NT2/D1 (cell line): ENCODE data around the gene CACNB3.

Experiments used
- DNase-seq: peaks from one replicate; pipeline ENCODE4 v3.0.0-alpha.2; 2011; ENCODE audit warnings: low read depth, low spot score
- H3K27me3 ChIP-seq: 2 replicates; pipeline ENCODE4 v1.6.0; 2011; ENCODE audit warnings: mild to moderate bottlenecking; ENCODE audit not compliant: insufficient read length, insufficient read depth
- H3K36me3 ChIP-seq: 2 replicates; pipeline ENCODE4 v1.6.1; 2011; ENCODE audit warnings: mild to moderate bottlenecking, low read length, mixed read lengths; ENCODE audit not compliant: insufficient read depth, insufficient read length
- H3K4me1 ChIP-seq: 2 replicates; pipeline ENCODE4 v1.5.1; 2011; ENCODE audit not compliant: insufficient read depth, insufficient read length
- H3K4me3 ChIP-seq: 2 replicates; pipeline ENCODE4 v1.5.1; 2011; ENCODE audit warnings: low read depth; ENCODE audit not compliant: insufficient read length
- H3K9ac ChIP-seq: 2 replicates; pipeline ENCODE4 v1.6.0; 2011; ENCODE audit warnings: low read depth; ENCODE audit not compliant: insufficient read length
- H3K9me3 ChIP-seq: 2 replicates; pipeline ENCODE4 v1.5.1; 2011; ENCODE audit warnings: mild to moderate bottlenecking, low read length; ENCODE audit not compliant: insufficient read depth
- SUZ12 ChIP-seq: IDR thresholded peaks from 2 replicates; pipeline ENCODE4 v1.6.1; 2011; ENCODE audit not compliant: insufficient read length, insufficient read depth; ENCODE audit errors: extremely low read depth
- YY1 ChIP-seq: IDR thresholded peaks from 2 replicates; pipeline ENCODE4 v1.6.1; 2011; ENCODE audit not compliant: insufficient read length, insufficient read depth
- ZNF274 ChIP-seq: IDR thresholded peaks from 2 replicates; pipeline ENCODE4 v1.6.1; 2011; ENCODE audit warnings: mild to moderate bottlenecking, low read depth, low read length

Gene CACNB3

DNA sequence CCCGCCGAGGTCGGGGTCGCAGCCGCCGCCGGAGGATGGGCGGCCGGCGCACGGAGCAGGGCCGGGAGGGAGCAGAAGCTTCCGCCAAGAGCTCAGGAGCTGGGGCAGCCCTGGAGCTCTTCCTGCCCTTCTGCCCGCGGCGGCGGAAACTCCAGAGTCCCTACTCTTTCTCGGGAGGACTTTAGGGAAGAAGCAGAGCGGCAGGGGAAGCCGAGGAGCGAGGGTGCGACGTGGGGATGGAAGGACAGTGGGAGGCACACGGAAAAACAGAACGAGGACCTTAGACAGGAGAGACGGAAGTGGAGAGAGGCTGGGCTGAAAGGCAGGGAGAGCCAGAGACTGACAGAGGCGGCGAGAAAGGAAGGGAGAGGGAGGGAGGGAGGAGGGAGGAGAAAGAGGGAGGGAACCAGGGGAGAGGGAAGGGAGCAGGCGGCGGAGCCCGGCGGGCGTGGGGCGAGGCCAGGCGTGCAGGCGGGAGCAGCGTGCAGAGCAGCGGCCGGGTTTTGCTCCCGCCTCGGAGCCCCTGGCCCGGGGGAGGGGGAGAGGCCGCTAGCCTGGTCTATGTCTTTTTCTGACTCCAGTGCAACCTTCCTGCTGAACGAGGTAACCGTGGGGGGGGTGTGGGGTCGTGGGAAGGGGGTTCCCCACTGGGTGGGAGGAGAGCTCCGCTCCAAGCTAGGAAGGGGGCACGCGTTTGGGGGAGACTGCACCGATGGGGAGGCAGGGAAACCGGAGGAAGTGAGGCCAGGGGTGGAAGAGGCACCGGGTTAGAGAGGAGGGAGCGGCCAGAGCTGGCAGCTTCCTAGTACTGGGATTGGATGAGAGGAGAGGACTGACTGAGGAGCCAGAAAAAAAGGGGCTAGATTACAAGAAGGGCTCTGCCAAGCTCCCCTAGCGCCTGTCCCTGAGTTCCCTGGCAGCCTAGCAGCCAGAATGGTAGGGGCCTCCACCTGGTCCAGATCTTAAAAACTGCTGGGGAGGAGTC, 2.9 kb upstream of the CACNB3 start:
- H3K36me3 ChIP-seq: peaks cover 1% of the 10 kb centered on the region
- peak overlapping the region; percentile 72 for H3K4me3 ChIP-seq
- peak; percentile 68 for DNase-seq
- peak overlapping the region; percentile 90 for H3K9ac ChIP-seq
- peaks cover 37% of the 10 kb centered on the region for H3K4me1 ChIP-seq
- H3K9me3 ChIP-seq: no peaks in the 10 kb centered on the region
- peaks cover 23% of the 10 kb centered on the region for H3K27me3 ChIP-seq
- TF ChIP-seq ZNF274 (no peak), SUZ12 (no peak), YY1 (no peak)

DNA sequence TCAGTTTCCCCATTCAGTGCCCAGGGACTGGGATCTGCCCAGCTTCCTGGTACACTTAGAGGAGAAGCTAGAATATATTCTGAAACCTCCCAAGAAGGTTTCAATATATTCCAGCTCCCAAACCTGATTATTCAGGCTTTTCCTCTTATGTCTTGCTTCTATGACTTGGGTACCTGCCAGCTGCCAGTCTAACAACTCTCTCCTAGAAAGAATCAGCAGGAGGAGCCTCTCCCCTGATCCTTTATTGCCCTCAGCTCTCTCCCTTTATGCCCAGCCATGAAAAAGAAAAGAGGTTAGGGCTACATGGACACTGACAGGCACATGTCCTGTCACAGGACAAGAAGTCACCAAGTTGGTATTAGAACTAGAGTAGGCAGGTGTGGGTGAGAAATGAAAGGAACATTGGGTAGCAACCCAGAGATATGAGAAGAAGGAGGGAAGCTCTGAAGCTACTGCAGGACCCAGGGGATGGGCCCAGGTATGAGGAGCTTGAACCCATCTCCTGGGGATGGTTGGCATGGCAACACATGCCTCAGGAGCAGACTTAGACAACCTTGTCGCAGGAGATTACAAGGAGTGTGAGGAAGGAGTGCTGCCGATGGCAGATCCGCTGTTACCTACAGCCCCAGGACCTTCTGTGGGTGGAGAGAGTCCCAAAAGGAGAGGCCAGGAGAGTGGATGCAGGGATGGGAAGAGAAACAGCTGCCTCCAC, 2.0 kb upstream of the CACNB3 start:
- no peak for DNase-seq
- Histone ChIP-seq H3K9ac (peak overlapping the region; percentile 24), H3K4me1 (peaks cover 34% of the 10 kb centered on the region), H3K4me3 (no peak overlapping the region), H3K9me3 (no peaks in the 10 kb centered on the region), H3K36me3 (peaks cover 5% of the 10 kb centered on the region), H3K27me3 (peaks cover 23% of the 10 kb centered on the region)
- no peak for TF ChIP-seq SUZ12

- Histone ChIP-seq H3K9ac (peak overlapping the region; percentile 65), H3K27me3 (peaks cover 23% of the 10 kb centered on the region), H3K4me1 (peaks cover 18% of the 10 kb centered on the region), H3K4me3 (peak overlapping the region; percentile 61), H3K36me3 (peaks cover 20% of the 10 kb centered on the region), H3K9me3 (no peaks in the 10 kb centered on the region)
- no peak for DNase-seq
- TF ChIP-seq ZNF274 (no peak), YY1 (no peak), SUZ12 (no peak)
Observed at GRCh38 chr12:48818831-48819590, 715 bp downstream of the CACNB3 start.

DNA sequence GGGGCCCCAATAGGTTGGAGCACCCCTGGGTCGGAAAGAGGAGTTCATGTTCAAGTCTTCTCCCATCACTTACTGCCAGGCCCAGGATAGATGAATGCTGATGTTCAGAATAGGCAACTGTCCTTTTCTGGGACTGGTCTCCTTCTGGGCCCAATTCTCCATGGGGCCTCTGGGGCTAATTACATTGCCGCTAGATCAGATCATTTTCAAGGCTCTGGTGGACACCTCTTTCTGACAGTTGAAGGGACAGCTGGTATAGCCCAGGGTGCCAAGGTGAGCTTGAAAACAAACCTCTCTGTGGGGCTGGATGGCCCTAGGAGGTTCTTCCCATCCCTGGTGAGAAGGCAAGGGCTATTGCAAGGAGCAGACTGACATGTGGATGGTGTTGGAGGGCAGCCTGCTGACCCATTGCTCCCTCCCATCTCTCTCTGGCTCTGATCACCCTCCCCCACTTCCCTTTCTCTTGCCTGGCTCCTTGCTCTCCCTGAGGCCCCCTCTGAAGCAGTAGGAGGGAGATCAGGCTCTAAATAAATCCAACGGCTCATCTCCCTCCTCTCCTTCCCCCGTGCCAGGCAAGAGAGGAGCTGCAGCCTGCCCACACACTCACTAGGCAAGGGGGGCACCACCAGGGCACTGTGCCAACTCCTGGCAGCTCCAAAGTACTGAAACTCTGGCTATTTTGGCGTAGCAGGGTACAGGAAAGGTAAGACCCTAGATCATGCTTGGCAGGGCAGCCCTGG, 1.9 kb downstream of the CACNB3 start:
- Histone ChIP-seq H3K9ac (peak overlapping the region; percentile 6), H3K4me3 (no peak overlapping the region), H3K4me1 (peaks cover 18% of the 10 kb centered on the region), H3K27me3 (peaks cover 23% of the 10 kb centered on the region), H3K36me3 (peaks cover 32% of the 10 kb centered on the region), H3K9me3 (no peaks in the 10 kb centered on the region)
- no peak for DNase-seq
- no peak for TF ChIP-seq YY1
- TF ChIP-seq SUZ12: no peak
- no peak for TF ChIP-seq ZNF274

DNA sequence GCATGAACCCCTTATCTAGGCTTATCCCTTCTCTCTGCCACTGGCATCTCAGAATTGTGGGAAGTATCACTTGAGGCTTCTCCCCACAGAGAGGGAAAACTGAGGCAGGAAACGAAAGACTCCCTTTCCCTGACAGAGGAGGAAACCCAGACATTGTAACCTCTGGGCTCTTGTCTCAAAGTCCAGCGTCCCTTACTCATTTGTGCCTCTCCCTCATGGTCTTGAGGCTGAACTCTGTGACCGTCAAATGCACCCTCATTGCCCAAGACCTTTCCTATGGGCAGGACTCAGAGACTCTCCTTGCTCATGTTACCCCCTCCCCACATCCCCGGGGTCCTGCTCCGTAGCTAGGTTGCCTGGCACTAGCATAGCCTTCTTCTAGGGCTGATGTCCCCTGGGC, 3.8 kb downstream of the CACNB3 start:
- no peaks in the 10 kb centered on the region for H3K9me3 ChIP-seq
- H3K27me3 ChIP-seq: peaks cover 11% of the 10 kb centered on the region
- H3K4me1 ChIP-seq: peaks cover 18% of the 10 kb centered on the region
- H3K4me3 ChIP-seq: no peak overlapping the region
- DNase-seq: no peak
- H3K9ac ChIP-seq: no peak overlapping the region
- peaks cover 49% of the 10 kb centered on the region for H3K36me3 ChIP-seq
- TF ChIP-seq YY1 (no peak), ZNF274 (no peak), SUZ12 (no peak)

DNA sequence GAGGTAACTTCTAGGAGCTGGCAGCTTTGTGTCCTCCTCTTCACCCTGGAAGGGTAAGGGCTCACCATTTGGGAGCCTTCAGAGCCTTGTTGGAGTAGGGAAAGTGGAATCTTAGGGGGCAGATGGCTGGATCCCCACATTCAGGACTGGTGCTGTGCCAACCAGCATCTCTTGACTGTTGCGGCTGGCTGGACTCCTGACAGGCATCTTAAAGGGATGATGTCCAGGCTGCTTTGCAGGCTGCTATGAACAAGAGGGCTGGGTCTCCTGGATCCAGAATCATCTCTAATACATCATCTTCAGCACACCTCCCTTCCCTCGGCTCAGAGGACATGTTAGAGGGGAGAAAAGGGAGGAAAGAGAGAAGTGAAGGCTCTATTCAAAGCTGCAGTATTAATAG, 4.4 kb downstream of the CACNB3 start:
- DNase-seq: no peak
- H3K9ac ChIP-seq: no peak overlapping the region
- no peak overlapping the region for H3K4me3 ChIP-seq
- H3K36me3 ChIP-seq: peaks cover 54% of the 10 kb centered on the region
- no peak for TF ChIP-seq SUZ12
- TF ChIP-seq YY1: no peak
- TF ChIP-seq ZNF274: no peak
- H3K4me1 ChIP-seq: peaks cover 16% of the 10 kb centered on the region
- no peaks in the 10 kb centered on the region for H3K9me3 ChIP-seq
- H3K27me3 ChIP-seq: peaks cover 6% of the 10 kb centered on the region
